Trophoblast cell (in vitro differentiated cells and primary cell): ENCODE measurements around the gene RNF6.

Experiments used
- DNase-seq, 2 donors: peaks; one replicate each; pipeline ENCODE4 v3.0.0-alpha.2; 2016
- H2AFZ ChIP-seq: 2 replicates; pipeline ENCODE4 v1.6.1; 2013; ENCODE audit warnings: low read length, moderate library complexity, mild to moderate bottlenecking; ENCODE audit not compliant: insufficient read depth, poor library complexity
- H2AK5ac ChIP-seq: 2 replicates; pipeline ENCODE4 v1.6.1; 2013; ENCODE audit warnings: mild to moderate bottlenecking, low read length
- H2BK120ac ChIP-seq: 2 replicates; pipeline ENCODE4 v1.6.1; 2013; ENCODE audit warnings: low read length, mild to moderate bottlenecking, moderate library complexity; ENCODE audit not compliant: insufficient read depth, poor library complexity
- H2BK12ac ChIP-seq: 2 replicates; pipeline ENCODE4 v1.6.1; 2013; ENCODE audit warnings: mild to moderate bottlenecking, low read length, moderate library complexity
- H2BK5ac ChIP-seq: 2 replicates; pipeline ENCODE4 v1.6.1; 2013; ENCODE audit warnings: low read length, low read depth, moderate library complexity, mild to moderate bottlenecking; ENCODE audit not compliant: poor library complexity
- H3K14ac ChIP-seq: 2 replicates; pipeline ENCODE4 v1.6.1; 2013; ENCODE audit warnings: mild to moderate bottlenecking, low read length
- H3K18ac ChIP-seq: 2 replicates; pipeline ENCODE4 v1.6.1; 2013; ENCODE audit warnings: mild to moderate bottlenecking, low read length
- H3K23ac ChIP-seq: 2 replicates; pipeline ENCODE4 v1.6.1; 2013; ENCODE audit warnings: low read length
- H3K27ac ChIP-seq: 2 replicates; pipeline ENCODE4 v1.5.1; 2013; ENCODE audit warnings: low read depth, mild to moderate bottlenecking, inconsistent platforms, low read length, moderate library complexity
- H3K27me3 ChIP-seq: 2 replicates; pipeline ENCODE4 v1.6.1; 2013; ENCODE audit warnings: inconsistent platforms, mild to moderate bottlenecking, low read length, moderate library complexity; ENCODE audit not compliant: insufficient read depth
- H3K36me3 ChIP-seq, 2 experiments: 1 replicate in 1 of 2; 2 replicates in 1 of 2; pipeline ENCODE4 v1.6.1; 2013; ENCODE audit warnings: low read length in 2 of 2, mild to moderate bottlenecking in 2 of 2, moderate library complexity in 1 of 2; ENCODE audit not compliant: insufficient read depth in 2 of 2, control insufficient read depth in 1 of 2
- H3K4ac ChIP-seq: 2 replicates; pipeline ENCODE4 v1.6.1; 2013; ENCODE audit warnings: low read depth, mild to moderate bottlenecking, low read length, moderate library complexity
- H3K4me1 ChIP-seq, 2 experiments: 1 replicate in 1 of 2; 2 replicates in 1 of 2; pipeline ENCODE4 v1.6.1; 2013; ENCODE audit warnings: low read length in 2 of 2, mild to moderate bottlenecking in 2 of 2, moderate library complexity in 1 of 2; ENCODE audit not compliant: insufficient read depth in 2 of 2, control insufficient read depth in 1 of 2
- H3K4me2 ChIP-seq: 2 replicates; pipeline ENCODE4 v1.6.1; 2013; ENCODE audit warnings: inconsistent platforms, mild to moderate bottlenecking, low read length, moderate library complexity
- H3K4me3 ChIP-seq: 2 replicates; pipeline ENCODE4 v1.5.1; 2013; ENCODE audit warnings: mild to moderate bottlenecking, low read depth, low read length, inconsistent platforms
- H3K79me1 ChIP-seq: one replicate; pipeline ENCODE4 v1.6.1; 2013; ENCODE audit warnings: low read length
- H3K79me2 ChIP-seq: 2 replicates; pipeline ENCODE4 v1.6.1; 2013; ENCODE audit warnings: low read length, mild to moderate bottlenecking; ENCODE audit not compliant: control insufficient read depth, insufficient read depth, poor library complexity
- H3K9ac ChIP-seq: 2 replicates; pipeline ENCODE4 v1.6.1; 2013; ENCODE audit warnings: mild to moderate bottlenecking, low read length
- H3K9me3 ChIP-seq: 2 replicates; pipeline ENCODE4 v1.6.1; 2013; ENCODE audit warnings: low read depth, mild to moderate bottlenecking, control low read depth, inconsistent platforms, low read length; ENCODE audit not compliant: insufficient read depth
- H4K12ac ChIP-seq: 2 replicates; pipeline ENCODE4 v1.6.1; 2013; ENCODE audit warnings: low read depth, mild to moderate bottlenecking, low read length, moderate library complexity
- H4K8ac ChIP-seq: 2 replicates; pipeline ENCODE4 v1.6.1; 2013; ENCODE audit warnings: low read depth, mild to moderate bottlenecking, low read length, moderate library complexity
- H4K91ac ChIP-seq: one replicate; pipeline ENCODE4 v1.6.1; 2013; ENCODE audit warnings: low read depth, mild to moderate bottlenecking, low read length, moderate library complexity
- WGBS: extraction: QIAGEN DNeasy Blood & Tissue Kit; methylation state at CpG from one replicate; pipeline ENCODE4 v1.1.7; 2013; ENCODE audit warnings: missing lambda C conversion rate; ENCODE audit not compliant: insufficient read length, insufficient coverage; ENCODE audit errors: extremely low coverage; 5-methylcytosine and 5-hydroxymethylcytosine counted together

RNF6 gene

DNA sequence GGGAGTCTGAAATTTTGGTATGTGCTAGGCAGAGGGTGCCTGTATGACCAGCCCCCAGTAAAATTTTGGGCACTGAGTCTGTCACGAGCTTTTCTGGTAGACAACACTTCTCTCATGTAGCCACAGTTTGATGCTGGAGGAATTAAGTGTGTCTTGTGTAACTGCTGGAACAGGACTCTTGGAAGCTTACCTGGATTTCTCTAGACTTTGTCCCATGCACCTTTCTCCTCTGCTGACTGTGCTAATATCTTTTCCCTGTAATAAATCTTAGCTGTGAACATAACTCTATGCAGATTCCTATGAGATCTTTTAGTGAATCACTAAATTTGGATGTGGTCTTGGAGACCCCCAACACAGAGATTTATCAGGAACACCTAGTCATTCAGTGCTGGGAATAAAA lies 13.8 kb downstream of the RNF6 start:
- H3K79me2 ChIP-seq: no peaks in the 10 kb centered on the region
- no peak overlapping the region for H2BK120ac ChIP-seq
- H3K9ac ChIP-seq: no peak overlapping the region
- H2BK12ac ChIP-seq: no peak overlapping the region
- H3K27me3 ChIP-seq: no peaks in the 10 kb centered on the region
- no peak overlapping the region for H3K4me2 ChIP-seq
- H2AK5ac ChIP-seq: no peak overlapping the region
- H4K12ac ChIP-seq: no peak overlapping the region
- no CpG with 5 or more reads among the region's 1 CpG for WGBS
- DNase-seq: no peak
- no peaks in the 10 kb centered on the region for H3K9me3 ChIP-seq
- H3K4ac ChIP-seq: no peak overlapping the region
- H3K36me3 ChIP-seq: peaks cover 5 to 8% of the 10 kb centered on the region in 2 experiments
- H3K27ac ChIP-seq: no peak overlapping the region
- no peak overlapping the region for H2BK5ac ChIP-seq
- no peaks in the 10 kb centered on the region for H3K4me1 ChIP-seq
- no peak overlapping the region for H3K18ac ChIP-seq
- H3K14ac ChIP-seq: no peak overlapping the region
- H3K79me1 ChIP-seq: no peaks in the 10 kb centered on the region
- H3K23ac ChIP-seq: no peak overlapping the region
- no peak overlapping the region for H4K8ac ChIP-seq
- H3K4me3 ChIP-seq: no peak overlapping the region
- no peak overlapping the region for H2AFZ ChIP-seq
- H4K91ac ChIP-seq: no peak overlapping the region

GRCh38 chr13:26202365-26202972 lies 19.6 kb downstream of the RNF6 start:
- no peak for DNase-seq
- Histone ChIP-seq H3K4me3 (no peak overlapping the region), H3K27me3 (no peaks in the 10 kb centered on the region), H3K9ac (no peak overlapping the region), H2AFZ (no peak overlapping the region), H3K4ac (no peak overlapping the region), H3K9me3 (no peaks in the 10 kb centered on the region), H3K18ac (no peak overlapping the region), H2AK5ac (no peak overlapping the region), H3K4me1 (no peaks in the 10 kb centered on the region), H4K91ac (no peak overlapping the region), H3K23ac (no peak overlapping the region), H2BK120ac (no peak overlapping the region), H3K14ac (no peak overlapping the region), H3K36me3 (peaks cover 1% of the 10 kb centered on the region in 2 experiments), H3K27ac (no peak overlapping the region), H3K4me2 (no peak overlapping the region), H2BK5ac (no peak overlapping the region), H4K8ac (no peak overlapping the region), H4K12ac (no peak overlapping the region), H2BK12ac (no peak overlapping the region), H3K79me1 (no peaks in the 10 kb centered on the region), H3K79me2 (no peaks in the 10 kb centered on the region)

DNA sequence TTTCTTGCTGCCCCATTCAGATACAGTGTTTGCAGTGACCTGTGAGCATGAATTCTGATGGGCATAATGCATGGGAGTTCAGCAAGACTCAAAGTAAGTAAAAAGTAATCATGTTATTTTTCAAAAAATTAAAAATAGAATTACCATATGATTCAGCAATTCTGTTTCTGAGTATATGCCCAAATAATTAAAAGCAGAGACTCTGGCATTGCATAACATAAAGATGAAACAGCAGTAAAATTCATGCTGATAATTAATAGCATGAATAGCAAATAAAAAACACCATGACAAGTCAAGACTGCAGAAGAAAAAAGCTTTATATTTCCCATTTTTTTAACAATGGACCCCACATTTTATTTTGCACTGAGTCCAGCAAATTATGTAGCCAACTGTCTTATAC lies 21.3 kb downstream of the RNF6 start:
- Histone ChIP-seq H3K14ac (no peak overlapping the region), H3K23ac (no peak overlapping the region), H2BK12ac (no peak overlapping the region), H3K79me2 (no peaks in the 10 kb centered on the region), H4K12ac (no peak overlapping the region), H3K4me1 (no peaks in the 10 kb centered on the region), H3K4me2 (no peak overlapping the region), H4K8ac (no peak overlapping the region), H2AK5ac (no peak overlapping the region), H3K9me3 (no peaks in the 10 kb centered on the region), H3K79me1 (no peaks in the 10 kb centered on the region), H3K18ac (no peak overlapping the region), H3K4me3 (no peak overlapping the region), H4K91ac (no peak overlapping the region), H3K36me3 (peaks cover 0 to 1% of the 10 kb centered on the region in 2 experiments), H2AFZ (no peak overlapping the region), H3K4ac (no peak overlapping the region), H3K9ac (no peak overlapping the region), H2BK5ac (no peak overlapping the region), H3K27ac (no peak overlapping the region), H3K27me3 (no peaks in the 10 kb centered on the region), H2BK120ac (no peak overlapping the region)
- no peak for DNase-seq

GRCh38 chr13:26198116-26198515 lies 24.0 kb downstream of the RNF6 start:
- Histone ChIP-seq H3K14ac (no peak overlapping the region), H3K4me1 (no peaks in the 10 kb centered on the region), H4K8ac (no peak overlapping the region), H4K12ac (no peak overlapping the region), H3K9me3 (no peaks in the 10 kb centered on the region), H3K79me1 (no peaks in the 10 kb centered on the region), H2AFZ (no peak overlapping the region), H3K27ac (no peak overlapping the region), H2BK12ac (no peak overlapping the region), H2BK120ac (no peak overlapping the region), H3K18ac (no peak overlapping the region), H3K4me2 (no peak overlapping the region), H3K79me2 (no peaks in the 10 kb centered on the region), H3K4me3 (no peak overlapping the region), H3K9ac (no peak overlapping the region), H3K27me3 (no peaks in the 10 kb centered on the region), H2BK5ac (no peak overlapping the region), H3K23ac (no peak overlapping the region), H3K4ac (no peak overlapping the region), H4K91ac (no peak overlapping the region), H2AK5ac (no peak overlapping the region), H3K36me3 (no peaks in the 10 kb centered on the region)
- no peak for DNase-seq
